AG04449 (cell line): ENCODE data around the gene ADGRB3.

Experiments
- CTCF ChIA-PET: fragments of 350-600 bp; formaldehyde crosslinking; extraction: SDS; loops from one replicate; lab custom pipeline; 2021; ENCODE audit warnings: antibody characterized with exemption; lab: Yijun Ruan, JAX
- POLR2A ChIA-PET: fragments of 400-600, 350-600 bp; formaldehyde crosslinking; extraction: SDS; loops from one replicate; lab custom pipeline; 2020; ENCODE audit warnings: antibody characterized with exemption, inconsistent platforms; lab: Yijun Ruan, JAX
- DNase-seq: peaks from one replicate; pipeline ENCODE4 v3.0.0-alpha.2; 2010; ENCODE audit warnings: low read depth, low spot score
- H3K4me3 ChIP-seq: 2 replicates; pipeline ENCODE4 v1.5.1; 2011; ENCODE audit warnings: low read depth, mild to moderate bottlenecking, control low read depth, low read length
- TF ChIP-seq, protein P1 (sequence below): IDR thresholded peaks from one replicate; pipeline ENCODE4 v1.5.1; 2011; ENCODE audit warnings: mild to moderate bottlenecking, moderate library complexity, low read length, control low read depth, inconsistent platforms; ENCODE audit not compliant: insufficient read depth; ENCODE audit errors: missing control alignments

Gene ADGRB3

DNA sequence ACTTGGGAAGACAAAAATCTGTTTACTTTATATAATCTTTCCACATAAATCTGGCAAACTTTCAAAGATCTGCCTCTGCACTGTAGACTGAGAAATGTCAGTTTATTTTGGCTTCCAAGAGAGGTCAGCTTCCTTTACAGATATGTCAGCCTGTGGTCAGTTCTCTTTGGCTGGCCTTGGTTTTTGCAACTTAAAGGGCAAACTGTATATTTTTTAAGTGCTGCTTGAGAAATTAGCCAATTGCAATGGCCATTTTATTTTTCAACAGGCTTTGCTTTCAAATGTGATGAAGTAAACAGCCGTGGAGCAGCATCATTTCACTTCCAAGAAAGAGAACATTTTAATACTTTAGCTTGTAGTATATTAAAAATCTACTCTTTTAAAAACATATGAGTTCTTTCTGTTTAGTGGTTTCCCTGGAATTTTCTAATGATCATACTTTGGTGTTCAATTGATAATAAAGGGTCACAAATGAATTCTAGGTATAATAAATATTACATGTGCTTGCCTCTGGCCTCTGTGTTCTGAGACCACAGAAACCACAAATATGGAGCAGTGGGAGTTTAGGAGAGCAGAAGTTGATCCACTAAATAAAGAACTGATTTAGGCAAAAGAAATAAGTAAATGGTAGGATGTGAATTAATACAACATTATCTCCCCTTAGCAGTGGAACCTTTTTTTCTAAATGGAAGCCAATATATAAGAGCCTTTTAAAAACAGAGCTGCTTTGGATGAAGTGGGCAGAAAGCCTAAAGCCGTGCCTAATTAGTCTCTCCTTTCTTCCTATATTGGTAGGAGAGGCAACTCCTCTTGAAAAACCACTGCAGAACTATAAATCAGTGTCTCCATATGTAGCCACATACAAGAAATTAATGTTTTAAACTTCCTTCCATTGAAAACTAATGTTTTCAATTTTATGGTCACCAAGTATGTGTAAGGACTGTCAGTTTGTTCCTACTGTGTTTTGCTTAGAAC, 16.2 kb downstream of the ADGRB3 start:
- ChIA-PET POLR2A (no interaction called here), CTCF (interaction anchor here (0.6 kb wide), 1 partner anchor 319 kb away, joined by 3 read pairs; no protein-coding TSS in a partner anchor)
- no peak for DNase-seq
- TF ChIP-seq, protein P1, sequence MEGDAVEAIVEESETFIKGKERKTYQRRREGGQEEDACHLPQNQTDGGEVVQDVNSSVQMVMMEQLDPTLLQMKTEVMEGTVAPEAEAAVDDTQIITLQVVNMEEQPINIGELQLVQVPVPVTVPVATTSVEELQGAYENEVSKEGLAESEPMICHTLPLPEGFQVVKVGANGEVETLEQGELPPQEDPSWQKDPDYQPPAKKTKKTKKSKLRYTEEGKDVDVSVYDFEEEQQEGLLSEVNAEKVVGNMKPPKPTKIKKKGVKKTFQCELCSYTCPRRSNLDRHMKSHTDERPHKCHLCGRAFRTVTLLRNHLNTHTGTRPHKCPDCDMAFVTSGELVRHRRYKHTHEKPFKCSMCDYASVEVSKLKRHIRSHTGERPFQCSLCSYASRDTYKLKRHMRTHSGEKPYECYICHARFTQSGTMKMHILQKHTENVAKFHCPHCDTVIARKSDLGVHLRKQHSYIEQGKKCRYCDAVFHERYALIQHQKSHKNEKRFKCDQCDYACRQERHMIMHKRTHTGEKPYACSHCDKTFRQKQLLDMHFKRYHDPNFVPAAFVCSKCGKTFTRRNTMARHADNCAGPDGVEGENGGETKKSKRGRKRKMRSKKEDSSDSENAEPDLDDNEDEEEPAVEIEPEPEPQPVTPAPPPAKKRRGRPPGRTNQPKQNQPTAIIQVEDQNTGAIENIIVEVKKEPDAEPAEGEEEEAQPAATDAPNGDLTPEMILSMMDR = no peak
- no peak overlapping the region for H3K4me3 ChIP-seq

DNA sequence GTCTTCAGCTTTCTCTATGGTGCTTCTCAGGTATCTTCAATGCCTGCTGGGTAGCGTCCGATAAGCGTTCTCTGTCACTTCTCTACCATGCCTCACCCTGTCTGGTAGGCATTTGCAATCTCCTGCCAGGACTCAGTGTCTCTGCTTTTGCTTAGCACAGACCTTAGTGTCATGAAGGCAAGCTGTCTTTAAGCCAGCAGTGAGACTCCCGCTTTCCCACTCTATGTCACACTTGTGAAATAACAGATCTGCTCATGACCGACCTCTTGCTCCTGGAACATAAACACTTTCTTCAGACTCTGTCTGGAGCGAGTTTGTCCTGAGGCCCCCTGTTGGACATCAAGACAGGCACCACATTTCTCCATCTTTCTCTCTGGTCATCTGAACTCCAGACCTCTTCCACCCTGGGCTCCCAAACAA, 17.0 kb downstream of the ADGRB3 start:
- CTCF ChIA-PET = no interaction called here
- TF ChIP-seq, protein P1 = no peak
- no peak for DNase-seq
- POLR2A ChIA-PET = no interaction called here
- H3K4me3 ChIP-seq = no peak overlapping the region

DNA sequence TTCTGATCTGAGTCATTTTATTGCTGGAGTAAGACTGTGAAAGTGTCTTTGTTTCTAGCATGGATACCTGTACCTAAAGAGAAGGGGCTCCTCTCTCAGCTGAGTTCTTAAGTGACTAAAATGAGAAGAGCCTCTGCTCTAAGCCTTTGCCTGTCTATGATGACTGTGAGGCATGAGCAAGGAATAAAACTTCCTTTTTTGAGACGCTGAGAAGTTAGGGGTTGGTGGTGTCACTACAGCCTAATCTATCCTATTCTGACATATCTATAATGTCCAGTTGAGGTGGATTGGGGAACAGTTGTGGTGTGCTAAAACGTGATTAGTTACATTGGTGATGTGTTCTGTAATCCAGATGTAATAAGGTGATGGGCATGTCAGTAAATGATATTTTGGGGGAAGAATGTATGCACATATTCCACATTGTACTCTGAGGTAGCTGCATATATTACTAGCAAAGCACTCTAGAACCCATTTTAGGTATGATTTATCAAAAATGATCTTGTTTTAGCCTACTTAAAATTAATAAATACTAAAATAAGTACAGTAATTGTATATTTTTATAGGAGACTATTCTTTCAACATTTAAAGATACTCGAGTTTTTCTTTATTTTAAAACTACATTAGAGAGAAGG, 18.1 kb downstream of the ADGRB3 start:
- H3K4me3 ChIP-seq = no peak overlapping the region
- ChIA-PET CTCF (no interaction called here), POLR2A (no interaction called here)
- DNase-seq = no peak
- TF ChIP-seq, protein P1 = no peak

DNA sequence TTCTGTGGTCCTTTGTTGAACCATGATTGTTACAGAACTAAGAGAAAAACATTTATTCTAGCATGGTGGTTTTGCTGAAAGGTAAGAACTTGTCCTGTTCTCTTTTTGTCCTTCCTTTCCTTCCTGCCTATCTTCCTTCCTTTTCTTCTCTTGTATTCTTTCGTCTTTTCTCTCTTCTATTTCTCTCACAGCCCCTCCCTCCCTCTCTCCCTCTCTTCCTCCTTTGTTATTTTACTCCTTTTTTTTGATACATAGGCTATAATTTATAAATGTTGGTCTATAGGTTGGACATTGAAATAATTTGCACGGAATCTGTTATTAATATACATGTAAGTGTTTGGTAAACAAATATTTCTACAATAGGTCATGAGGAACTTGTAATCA, 18.6 kb downstream of the ADGRB3 start:
- no peak for DNase-seq
- POLR2A ChIA-PET = no interaction called here
- TF ChIP-seq, protein P1 = no peak
- no peak overlapping the region for H3K4me3 ChIP-seq
- CTCF ChIA-PET = no interaction called here

DNA sequence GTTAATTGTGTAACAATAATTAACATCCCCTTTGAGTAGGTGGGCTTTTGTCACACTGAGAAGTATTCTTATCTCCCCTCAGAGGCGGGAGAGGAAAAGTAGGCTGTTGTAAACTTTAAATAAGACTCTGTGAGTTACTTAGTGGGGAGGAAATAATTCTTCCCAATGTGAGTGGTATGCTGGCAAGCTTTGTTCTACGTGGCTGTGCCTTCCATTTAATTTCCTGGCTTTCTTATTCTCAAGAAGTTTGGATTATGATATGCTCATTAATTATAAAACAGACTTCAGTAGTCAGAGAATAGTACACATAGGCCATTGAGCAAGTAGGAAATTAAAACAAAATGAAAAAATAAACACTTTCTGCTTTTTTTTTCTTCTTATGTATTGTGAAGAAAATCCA, 19.1 kb downstream of the ADGRB3 start:
- DNase-seq = no peak
- CTCF ChIA-PET = no interaction called here
- TF ChIP-seq, protein P1 = no peak
- POLR2A ChIA-PET = no interaction called here
- H3K4me3 ChIP-seq = no peak overlapping the region

DNA sequence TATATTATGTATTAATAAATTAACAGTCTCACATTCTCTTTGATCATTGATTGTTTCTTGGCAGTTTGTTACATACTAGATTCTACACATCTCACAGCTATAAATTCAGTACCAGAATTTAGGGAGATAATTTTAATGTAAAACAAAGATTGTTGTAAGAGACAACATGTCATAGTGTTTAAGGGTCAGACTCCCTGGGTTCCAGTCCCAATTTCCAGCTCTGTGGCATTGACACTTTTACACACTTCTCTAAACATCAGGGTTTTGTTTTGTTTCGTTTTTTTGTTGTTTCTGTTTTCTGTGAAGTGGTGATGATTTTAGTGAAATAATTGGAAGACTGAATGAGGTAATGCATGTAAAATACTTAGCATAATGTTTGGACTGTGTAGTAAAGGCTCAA, 19.9 kb downstream of the ADGRB3 start:
- ChIA-PET CTCF (no interaction called here), POLR2A (no interaction called here)
- no peak for DNase-seq
- no peak overlapping the region for H3K4me3 ChIP-seq
- TF ChIP-seq, protein P1 = no peak
